Measurements from ENCODE around the gene OTOP1.
"Not testable (repeated sequence)": the region's sequence is repeated elsewhere in the genome, so short reads cannot be mapped to it uniquely, and the experiment has no call there.

Gene OTOP1

GRCh38 chr4:4226606-4227438, at the start of gene OTOP1:
Gene OTOP1, minus strand, starts transcription at chr4:4226929. Its CDS starts 65 bp downstream, at chr4:4226864.
- DNase-seq: no peak

- DNase-seq: no peak
Measured at GRCh38 chr4:4274226-4274625, 47.5 kb upstream of the OTOP1 start.

- DNase-seq: no peak
Measured at GRCh38 chr4:4271912-4272311, 45.2 kb upstream of the OTOP1 start.

GRCh38 chr4:4270529-4270928, 43.8 kb upstream of the OTOP1 start:
- no peak for DNase-seq

GRCh38 chr4:4269856-4270255, 43.1 kb upstream of the OTOP1 start:
- DNase-seq: no peak

- DNase-seq: no peak
Measured at GRCh38 chr4:4269331-4269731, 42.6 kb upstream of the OTOP1 start.

- no peak for DNase-seq
Measured at GRCh38 chr4:4268776-4269175, 42.0 kb upstream of the OTOP1 start.

GRCh38 chr4:4267981-4268380, 41.3 kb upstream of the OTOP1 start:
- DNase-seq: no peak

GRCh38 chr4:4260185-4260751, 33.5 kb upstream of the OTOP1 start:
- no peak for DNase-seq

GRCh38 chr4:4259484-4260100, 32.9 kb upstream of the OTOP1 start:
- DNase-seq: no peak

- DNase-seq: not testable (repeated sequence)
Measured at GRCh38 chr4:4257705-4258104, 31.0 kb upstream of the OTOP1 start.

GRCh38 chr4:4256799-4257198, 30.1 kb upstream of the OTOP1 start:
- no peak for DNase-seq

GRCh38 chr4:4254666-4255065, 27.9 kb upstream of the OTOP1 start:
- no peak for DNase-seq

- DNase-seq: no peak
Measured at GRCh38 chr4:4254199-4254598, 27.5 kb upstream of the OTOP1 start.

GRCh38 chr4:4249866-4250265, 23.1 kb upstream of the OTOP1 start:
- peak; percentile 79 for DNase-seq

- not testable (repeated sequence) for DNase-seq
Measured at GRCh38 chr4:4249342-4249741, 22.6 kb upstream of the OTOP1 start.

GRCh38 chr4:4248885-4249203, 22.1 kb upstream of the OTOP1 start:
- no peak for DNase-seq

GRCh38 chr4:4248029-4248884, 21.5 kb upstream of the OTOP1 start, which contains the start of gene TMEM128:
Gene TMEM128, minus strand, starts transcription at chr4:4248223. Its CDS starts 21 bp downstream, at chr4:4248202.
- peak; percentile 66 for DNase-seq

- no peak for DNase-seq
Measured at GRCh38 chr4:4247696-4248028, 20.9 kb upstream of the OTOP1 start.

GRCh38 chr4:4245172-4245571, 18.4 kb upstream of the OTOP1 start:
- DNase-seq: no peak

- not testable (repeated sequence) for DNase-seq
Measured at GRCh38 chr4:4239551-4239950, 12.8 kb upstream of the OTOP1 start.

- no peak for DNase-seq
Measured at GRCh38 chr4:4233610-4234009, 6.9 kb upstream of the OTOP1 start.

- DNase-seq: no peak
Measured at GRCh38 chr4:4228356-4228668, 1.6 kb upstream of the OTOP1 start.

Data from DMS79 treated with DMSO at 0.1 percent for 48 hours (cell line).